SU-DHL-6 (cell line): ENCODE data around the gene MMP23B.

Experiments
- EZH2phosphoT487 ChIP-seq: fragments of 200-600 bp; sonication (generic), shearing (Covaris generic); conservative IDR thresholded peaks from 2 replicates; pipeline ENCODE4 v1.6.1; 2018; ENCODE audit warnings: mild to moderate bottlenecking, antibody characterized with exemption, low read length, moderate library complexity, mixed read lengths
- TF ChIP-seq, protein P1 (sequence below): fragments of 200-600 bp; sonication (generic); IDR thresholded peaks from one replicate; pipeline ENCODE4 v1.5.1; 2017; ENCODE audit warnings: antibody characterized with exemption, mild to moderate bottlenecking, low read length, moderate library complexity; ENCODE audit not compliant: insufficient read depth, poor library complexity, severe bottlenecking

DNA sequence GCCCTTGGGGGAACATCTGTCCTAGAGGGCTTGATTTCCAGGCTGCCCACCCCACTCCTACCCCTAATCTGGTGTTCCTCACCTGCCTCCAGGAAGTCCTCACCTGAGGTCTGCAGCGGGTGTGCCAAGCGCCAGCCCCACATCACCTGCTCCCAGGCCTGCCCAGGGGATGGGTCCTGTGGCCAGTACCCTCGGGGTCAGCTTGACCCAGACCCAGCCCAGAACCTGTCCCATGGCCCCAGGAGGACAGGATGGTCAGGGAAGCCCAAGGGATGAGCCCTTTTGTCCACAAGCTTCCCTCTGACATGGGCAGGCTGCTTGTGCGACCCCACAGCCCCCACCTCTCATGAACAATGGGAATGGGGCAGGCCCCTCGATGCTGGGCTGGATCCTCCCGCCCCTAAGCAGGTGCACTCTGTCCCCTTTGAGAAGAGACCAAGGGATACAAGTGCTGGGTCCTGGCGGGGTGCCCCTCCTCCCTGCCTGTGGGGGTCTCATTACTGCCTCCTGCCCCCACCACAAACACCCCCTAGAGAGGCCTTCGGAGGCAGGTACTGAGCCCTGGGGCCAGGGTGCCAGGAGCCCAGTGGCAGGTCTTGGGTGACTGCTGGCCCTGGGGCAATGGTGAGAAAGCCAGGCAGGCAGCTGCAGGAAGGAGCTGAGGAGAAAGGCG lies 13.4 kb upstream of the MMP23B start:
- TF ChIP-seq, protein P1, sequence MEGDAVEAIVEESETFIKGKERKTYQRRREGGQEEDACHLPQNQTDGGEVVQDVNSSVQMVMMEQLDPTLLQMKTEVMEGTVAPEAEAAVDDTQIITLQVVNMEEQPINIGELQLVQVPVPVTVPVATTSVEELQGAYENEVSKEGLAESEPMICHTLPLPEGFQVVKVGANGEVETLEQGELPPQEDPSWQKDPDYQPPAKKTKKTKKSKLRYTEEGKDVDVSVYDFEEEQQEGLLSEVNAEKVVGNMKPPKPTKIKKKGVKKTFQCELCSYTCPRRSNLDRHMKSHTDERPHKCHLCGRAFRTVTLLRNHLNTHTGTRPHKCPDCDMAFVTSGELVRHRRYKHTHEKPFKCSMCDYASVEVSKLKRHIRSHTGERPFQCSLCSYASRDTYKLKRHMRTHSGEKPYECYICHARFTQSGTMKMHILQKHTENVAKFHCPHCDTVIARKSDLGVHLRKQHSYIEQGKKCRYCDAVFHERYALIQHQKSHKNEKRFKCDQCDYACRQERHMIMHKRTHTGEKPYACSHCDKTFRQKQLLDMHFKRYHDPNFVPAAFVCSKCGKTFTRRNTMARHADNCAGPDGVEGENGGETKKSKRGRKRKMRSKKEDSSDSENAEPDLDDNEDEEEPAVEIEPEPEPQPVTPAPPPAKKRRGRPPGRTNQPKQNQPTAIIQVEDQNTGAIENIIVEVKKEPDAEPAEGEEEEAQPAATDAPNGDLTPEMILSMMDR = no peak
- no peak for TF ChIP-seq EZH2phosphoT487
